ENCODE measurements around the gene GADD45GIP1. TPM values are rescaled to one million over a fixed set of nuclear protein-coding genes. Genes with fewer than 3 reads are reported as not detected.

GADD45GIP1 gene
- total RNA-seq, 2 experiments from 2014 or later: 32.6 to 36.0 TPM

DNA sequence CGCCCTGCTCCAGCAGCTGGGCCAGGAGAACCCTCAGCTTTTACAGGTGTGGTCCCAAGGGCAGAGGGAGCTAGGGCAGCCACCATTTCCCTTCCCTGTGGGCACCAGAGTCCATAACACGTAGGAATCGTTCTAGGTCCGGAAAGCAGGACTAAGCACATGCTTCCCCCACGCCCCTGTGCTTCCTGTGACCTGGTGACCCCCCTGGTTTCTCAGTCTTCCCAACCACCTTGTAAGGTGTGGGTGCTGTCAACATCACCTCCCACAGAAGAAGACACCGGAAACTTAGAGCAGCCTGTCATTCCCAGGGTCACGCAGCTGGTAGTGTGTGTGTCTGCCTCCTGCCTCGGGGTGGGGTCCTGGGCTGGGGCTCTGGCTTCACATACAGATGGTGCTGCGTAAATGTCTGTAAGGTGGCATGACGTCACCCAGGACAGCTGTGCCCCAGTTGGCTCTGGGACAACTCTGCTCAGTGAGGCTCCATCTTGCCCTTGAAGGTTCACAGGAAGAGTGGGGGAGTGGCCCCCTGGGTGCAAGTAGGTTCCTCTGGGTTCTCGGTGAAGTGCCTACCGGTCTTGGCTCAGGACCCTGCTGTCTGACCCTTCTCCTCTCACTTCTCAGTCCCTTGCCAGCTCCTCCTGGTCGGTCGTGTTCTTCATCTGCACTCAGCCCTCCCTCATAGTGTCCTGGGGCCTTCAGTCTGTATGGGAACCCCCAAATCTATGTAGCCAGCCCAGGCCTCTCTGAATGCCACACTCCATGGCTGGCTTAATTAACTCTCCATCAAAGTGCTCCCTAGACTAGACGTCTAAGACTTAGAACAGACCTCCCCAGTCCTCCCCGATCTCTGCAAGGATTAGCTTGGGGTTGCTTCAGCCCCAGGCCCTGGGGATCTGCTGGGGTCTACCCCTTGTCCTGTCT, 7.4 kb downstream of the GADD45GIP1 start:
- no peaks in the 10 kb centered on the region for H3K9me3 Mint-ChIP-seq
- no peak for TF ChIP-seq CTCF (IDR thresholded peaks at IDR 0.05)
- ChIA-PET POLR2A (interaction anchor here (1.0 to 1.8 kb wide), 4 partner anchors 9 to 203 kb away, joined by 3 to 10 read pairs (median 4); partner anchors contain the start of gene CALR), CTCF (interaction anchor here (2.6 kb wide), 1 partner anchor 16 kb away, joined by 16 read pairs; no protein-coding TSS in a partner anchor)
- intact Hi-C loops (cut with micrococcal nuclease): no loop called here
- H3K4me3 Mint-ChIP-seq: no peak overlapping the region
- peaks cover 71% of the 10 kb centered on the region for H3K36me3 Mint-ChIP-seq (ENCODE audit: low read depth)
- DNase-seq: no peak
- ATAC-seq: no peak
- no peaks in the 10 kb centered on the region for H3K27me3 Mint-ChIP-seq
- peaks cover 40% of the 10 kb centered on the region for H3K4me1 Mint-ChIP-seq (ENCODE audit: low read depth)
- H3K27ac Mint-ChIP-seq: peak overlapping the region; percentile 34

DNA sequence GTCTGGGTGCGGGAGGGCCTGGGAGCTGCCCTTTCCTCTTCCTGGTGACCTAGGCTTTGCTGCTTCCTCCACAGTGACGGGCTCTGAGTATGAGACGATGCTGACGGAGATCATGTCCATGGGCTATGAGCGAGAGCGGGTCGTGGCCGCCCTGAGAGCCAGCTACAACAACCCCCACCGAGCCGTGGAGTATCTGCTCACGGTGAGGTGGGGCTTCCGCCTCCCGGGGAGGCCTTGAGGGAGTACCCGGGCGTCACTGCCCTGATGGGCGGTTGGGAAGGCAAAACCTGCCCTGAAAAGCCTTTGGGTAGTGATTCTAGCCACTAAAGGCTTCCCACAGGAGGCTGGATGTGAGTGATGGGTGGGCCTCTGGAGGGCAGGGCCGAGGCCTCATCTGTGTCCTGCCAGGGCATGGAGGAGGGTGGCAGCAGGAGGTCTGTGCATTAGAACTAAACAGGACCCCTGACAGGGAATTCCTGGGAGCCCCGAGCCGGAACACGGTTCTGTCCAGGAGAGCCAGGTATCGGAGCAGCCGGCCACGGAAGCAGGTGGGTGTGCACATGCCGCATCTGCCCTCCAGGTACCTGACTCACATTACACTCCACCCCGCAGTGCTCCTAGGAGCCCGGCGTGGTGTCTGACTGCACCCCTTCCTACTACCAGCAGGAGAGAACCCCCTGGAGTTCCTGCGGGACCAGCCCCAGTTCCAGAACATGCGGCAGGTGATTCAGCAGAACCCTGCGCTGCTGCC, 8.2 kb downstream of the GADD45GIP1 start:
- H3K4me1 Mint-ChIP-seq (ENCODE audit: low read depth): peaks cover 38% of the 10 kb centered on the region
- no peaks in the 10 kb centered on the region for H3K9me3 Mint-ChIP-seq
- H3K4me3 Mint-ChIP-seq: peak overlapping the region; percentile 17
- H3K27me3 Mint-ChIP-seq: no peaks in the 10 kb centered on the region
- intact Hi-C loops (cut with micrococcal nuclease): no loop called here
- peaks cover 71% of the 10 kb centered on the region for H3K36me3 Mint-ChIP-seq (ENCODE audit: low read depth)
- ATAC-seq: no peak
- peak overlapping the region; percentile 59 for H3K27ac Mint-ChIP-seq
- DNase-seq: no peak
- CTCF ChIA-PET: interaction anchor here (1.3 to 2.6 kb wide), 2 partner anchors 16 to 17 kb away, joined by 6 to 16 read pairs; no protein-coding TSS in a partner anchor
- TF ChIP-seq CTCF (IDR thresholded peaks at IDR 0.05): no peak
- POLR2A ChIA-PET: interaction anchor here (1.0 to 4.0 kb wide), 5 partner anchors 7 to 30 kb away, joined by 3 to 30 read pairs (median 5); partner anchors contain the start of genes FARSA, GADD45GIP1 and SYCE2

- CTCF ChIA-PET: interaction anchor here (1.3 kb wide), 1 partner anchor 17 kb away, joined by 6 read pairs; no protein-coding TSS in a partner anchor
- DNase-seq: no peak
- intact Hi-C loops (cut with micrococcal nuclease): no loop called here
- Mint-ChIP-seq H3K27me3 (no peaks in the 10 kb centered on the region), H3K9me3 (no peaks in the 10 kb centered on the region), H3K36me3 (ENCODE audit: low read depth) (peaks cover 78% of the 10 kb centered on the region), H3K4me3 (peak overlapping the region; percentile 32), H3K27ac (peak overlapping the region; percentile 87), H3K4me1 (ENCODE audit: low read depth) (peaks cover 38% of the 10 kb centered on the region)
- TF ChIP-seq CTCF (IDR thresholded peaks at IDR 0.05): no peak
- no peak for ATAC-seq
- POLR2A ChIA-PET: interaction anchor here (1.0 to 4.0 kb wide), 6 partner anchors 8 to 29 kb away, joined by 3 to 30 read pairs (median 4); partner anchors contain the start of genes FARSA, GADD45GIP1 and SYCE2
These were observed 9.1 kb downstream of the GADD45GIP1 start for GRCh38 chr19:12947702-12948611.

GRCh38 chr19:12946731-12947496, 10.1 kb downstream of the GADD45GIP1 start:
- H3K27ac Mint-ChIP-seq: peak overlapping the region; percentile 87
- TF ChIP-seq CTCF (IDR thresholded peaks at IDR 0.05): no peak
- no peak for ATAC-seq
- intact Hi-C loops (cut with micrococcal nuclease): no loop called here
- H3K4me1 Mint-ChIP-seq (ENCODE audit: low read depth): peaks cover 39% of the 10 kb centered on the region
- DNase-seq: no peak
- ChIA-PET POLR2A (interaction anchor here (0.6 to 4.0 kb wide), 6 partner anchors 9 to 307 kb away, joined by 3 to 30 read pairs (median 4); partner anchors contain the start of genes FARSA and GADD45GIP1), CTCF (interaction anchor here (0.7 to 1.3 kb wide), 2 partner anchors 18 to 62 kb away, joined by 3 to 8 read pairs (median 6); no protein-coding TSS in a partner anchor)
- H3K4me3 Mint-ChIP-seq: peak overlapping the region; percentile 85
- no peaks in the 10 kb centered on the region for H3K9me3 Mint-ChIP-seq
- peaks cover 82% of the 10 kb centered on the region for H3K36me3 Mint-ChIP-seq (ENCODE audit: low read depth)
- no peaks in the 10 kb centered on the region for H3K27me3 Mint-ChIP-seq
